GM18499 (cell line): Measurements from ENCODE around the gene CEBPB.
"Not testable (repeated sequence)": the region's sequence is repeated elsewhere in the genome, so short reads cannot be mapped to it uniquely, and the experiment has no call there.

Experiments
- ATAC-seq: cut with Tn5 transposase; IDR thresholded peaks from one replicate; pipeline ENCODE4 v1.9.1; 2021; ENCODE audit warnings: moderate number of reproducible peaks; ENCODE audit not compliant: insufficient read depth, unreplicated experiment

Gene CEBPB

GRCh38 chr20:50191544-50192363 is 1.1 kb downstream of the CEBPB start:
- ATAC-seq = no peak

GRCh38 chr20:50192364-50193198 is 2.0 kb downstream of the CEBPB start:
- ATAC-seq = no peak

- no peak for ATAC-seq
Measured at GRCh38 chr20:50193199-50193835, 2.7 kb downstream of the CEBPB start.

GRCh38 chr20:50193836-50194421 is 3.3 kb downstream of the CEBPB start:
- no peak for ATAC-seq

- no peak for ATAC-seq
Measured at GRCh38 chr20:50194422-50194830, 3.8 kb downstream of the CEBPB start.

- no peak for ATAC-seq
Measured at GRCh38 chr20:50194831-50195523, 4.3 kb downstream of the CEBPB start.

- ATAC-seq = no peak
Measured at GRCh38 chr20:50195524-50196120, 5.0 kb downstream of the CEBPB start.

- ATAC-seq = no peak
Measured at GRCh38 chr20:50196248-50196647, 5.6 kb downstream of the CEBPB start.

GRCh38 chr20:50196896-50197295 is 6.3 kb downstream of the CEBPB start:
- ATAC-seq = no peak

GRCh38 chr20:50197463-50198179 is 7.0 kb downstream of the CEBPB start:
- no peak for ATAC-seq

- ATAC-seq = no peak
Measured at GRCh38 chr20:50198180-50198666, 7.6 kb downstream of the CEBPB start.

- ATAC-seq = no peak
Measured at GRCh38 chr20:50198716-50199115, 8.1 kb downstream of the CEBPB start.

GRCh38 chr20:50199703-50200102 is 9.1 kb downstream of the CEBPB start:
- no peak for ATAC-seq

GRCh38 chr20:50200482-50201104 is 10.0 kb downstream of the CEBPB start:
- ATAC-seq = no peak

GRCh38 chr20:50201710-50202109 is 11.1 kb downstream of the CEBPB start:
- not testable (repeated sequence) for ATAC-seq

- no peak for ATAC-seq
Measured at GRCh38 chr20:50202677-50203076, 12.0 kb downstream of the CEBPB start.

- no peak for ATAC-seq
Measured at GRCh38 chr20:50203951-50204937, 13.6 kb downstream of the CEBPB start.
